Thyroid gland (tissue), 4 donors: ENCODE data around the gene CDHR3. TPM values are rescaled to one million over a fixed set of nuclear protein-coding genes. Genes with fewer than 3 reads are reported as not detected.

Experiments used
- DNase-seq, 2 donors: peaks; one replicate each; pipeline ENCODE4 v3.0.0-alpha.2; 2019
- H3K27ac ChIP-seq, 3 donors: fragments of 200-600 bp; sonication (generic); 1 replicate in 2 of 3; 2 replicates in 1 of 3; pipeline ENCODE4 v1.5.1; 2016 to 2019; ENCODE audit warnings: mild to moderate bottlenecking in 1 of 3, moderate library complexity in 1 of 3
- H3K27me3 ChIP-seq: fragments of 200-600 bp; sonication (generic); one replicate; pipeline ENCODE4 v1.5.1; 2019
- H3K36me3 ChIP-seq, 2 donors: fragments of 200-600 bp; sonication (generic); one replicate each; pipeline ENCODE4 v1.5.1; 2016 to 2019
- H3K4me1 ChIP-seq, 2 donors: fragments of 200-600 bp; sonication (generic); one replicate each; pipeline ENCODE4 v1.5.1; 2017 to 2019
- H3K4me3 ChIP-seq, 3 donors: fragments of 200-600 bp; sonication (generic); replicated peaks in 1 of 3; 1 replicate in 2 of 3; 2 replicates in 1 of 3; pipeline ENCODE4 v1.5.1; 2016; ENCODE audit warnings: mild to moderate bottlenecking in 1 of 3
- H3K9me3 ChIP-seq: fragments of 200-600 bp; sonication (generic); one replicate; pipeline ENCODE4 v1.5.1; 2017
- POLR2A ChIP-seq, 2 donors: fragments of 450-650 bp; IDR thresholded peaks; one replicate each; pipeline ENCODE4 v1.6.1; 2017; ENCODE audit warnings: antibody characterized with exemption in 2 of 2, mild to moderate bottlenecking in 2 of 2, moderate library complexity in 1 of 2
- WGBS, 2 donors: methylation state at CpG; one replicate each; pipeline ENCODE4 v1.1.5; 2017; 5-methylcytosine and 5-hydroxymethylcytosine counted together
- intact Hi-C: fragments of 100-400 bp; cut with DNase I; formaldehyde crosslinking; loops from one replicate; pipeline ENCODE4 v1.15.1; 2023
- total RNA-seq, 4 donors: library from RNA; depleted of rRNA; stranded (reverse); fragments of >200 nt; gene quantifications; one replicate each; pipeline ENCODE4 v1.2.3, GENCODE V29; 2016
- TF ChIP-seq, protein P1 (sequence below), 6 experiments: fragments of 200-600 bp in 3 of 6; fragments of 450-650 bp in 3 of 6; sonication (generic) in 3 of 6; IDR thresholded peaks; one replicate each; pipeline ENCODE4 v1.5.1; 2016 to 2019; ENCODE audit warnings: antibody characterized with exemption in 6 of 6, mild to moderate bottlenecking in 2 of 6, inconsistent platforms in 1 of 6, moderate library complexity in 1 of 6

The CDHR3 gene
- total RNA-seq, 4 donors from 2014 or later: 5.8 to 8.6 (median 7.3) TPM

DNA sequence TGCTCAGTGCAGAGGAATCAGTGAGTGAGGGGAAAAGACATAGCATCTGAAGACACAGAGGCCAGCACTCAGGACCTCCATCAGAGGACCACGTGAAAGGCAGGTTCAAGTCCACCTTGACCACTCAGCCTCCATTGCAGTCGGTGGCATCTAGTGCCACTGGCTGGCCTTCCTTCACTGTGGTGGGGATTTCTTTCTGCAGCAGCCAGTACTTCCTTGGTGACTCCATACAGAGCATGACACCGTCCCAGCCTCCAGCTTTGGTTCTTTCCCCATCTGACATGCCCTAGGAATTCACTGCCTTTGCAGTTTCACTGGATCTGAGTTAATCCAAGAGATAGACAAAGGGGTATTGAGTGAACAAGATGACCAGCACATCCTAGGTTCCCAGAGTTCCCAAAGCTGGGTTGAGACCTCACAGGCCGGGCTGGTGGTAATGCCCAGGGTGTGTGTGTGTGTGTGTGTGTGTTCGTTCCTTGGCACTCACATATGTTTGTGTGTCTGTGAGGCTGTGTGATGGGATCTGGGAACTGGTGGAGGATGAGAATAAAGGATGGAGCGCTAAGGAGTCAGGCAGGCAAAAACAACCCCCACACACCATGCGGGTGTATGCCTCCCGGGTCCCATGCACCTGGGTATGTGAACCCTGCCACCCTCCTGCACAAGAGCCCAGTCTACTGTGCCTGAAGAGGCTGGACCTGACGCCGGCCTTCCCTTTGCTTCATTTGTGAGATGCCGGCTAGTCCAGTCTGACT is 91.3 kb downstream of the CDHR3 start:
- intact Hi-C loops: loop anchor here (2.0 to 10.0 kb wide), 2 partner anchors 60 to 100 kb away; partner anchors contain the start of gene SYPL1
- H3K27me3 ChIP-seq: no peaks in the 10 kb centered on the region
- 92 to 95% methylated on average over 11 of the region's 11 CpGs for WGBS, 2 donors
- H3K9me3 ChIP-seq: no peaks in the 10 kb centered on the region
- H3K27ac ChIP-seq: no peak overlapping the region
- no peak for DNase-seq
- H3K4me1 ChIP-seq: peaks cover 18 to 22% of the 10 kb centered on the region in 2 donors
- TF ChIP-seq, protein P1, sequence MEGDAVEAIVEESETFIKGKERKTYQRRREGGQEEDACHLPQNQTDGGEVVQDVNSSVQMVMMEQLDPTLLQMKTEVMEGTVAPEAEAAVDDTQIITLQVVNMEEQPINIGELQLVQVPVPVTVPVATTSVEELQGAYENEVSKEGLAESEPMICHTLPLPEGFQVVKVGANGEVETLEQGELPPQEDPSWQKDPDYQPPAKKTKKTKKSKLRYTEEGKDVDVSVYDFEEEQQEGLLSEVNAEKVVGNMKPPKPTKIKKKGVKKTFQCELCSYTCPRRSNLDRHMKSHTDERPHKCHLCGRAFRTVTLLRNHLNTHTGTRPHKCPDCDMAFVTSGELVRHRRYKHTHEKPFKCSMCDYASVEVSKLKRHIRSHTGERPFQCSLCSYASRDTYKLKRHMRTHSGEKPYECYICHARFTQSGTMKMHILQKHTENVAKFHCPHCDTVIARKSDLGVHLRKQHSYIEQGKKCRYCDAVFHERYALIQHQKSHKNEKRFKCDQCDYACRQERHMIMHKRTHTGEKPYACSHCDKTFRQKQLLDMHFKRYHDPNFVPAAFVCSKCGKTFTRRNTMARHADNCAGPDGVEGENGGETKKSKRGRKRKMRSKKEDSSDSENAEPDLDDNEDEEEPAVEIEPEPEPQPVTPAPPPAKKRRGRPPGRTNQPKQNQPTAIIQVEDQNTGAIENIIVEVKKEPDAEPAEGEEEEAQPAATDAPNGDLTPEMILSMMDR (IDR thresholded peaks at IDR 0.05): no peak
- no peak overlapping the region for H3K4me3 ChIP-seq
- H3K36me3 ChIP-seq: no peaks in the 10 kb centered on the region

GRCh38 chr7:106054971-106055532 is 92.0 kb downstream of the CDHR3 start:
- intact Hi-C loops: loop anchor here (2.0 to 10.0 kb wide), 2 partner anchors 60 to 100 kb away; partner anchors contain the start of gene SYPL1
- Histone ChIP-seq H3K27ac (no peak overlapping the region), H3K4me1 (peaks cover 18 to 22% of the 10 kb centered on the region in 2 donors), H3K36me3 (no peaks in the 10 kb centered on the region), H3K4me3 (no peak overlapping the region), H3K9me3 (no peaks in the 10 kb centered on the region), H3K27me3 (no peaks in the 10 kb centered on the region)
- 83 to 88% methylated on average over 7 of the region's 7 CpGs for WGBS, 2 donors
- DNase-seq: no peak
- TF ChIP-seq, protein P1 (IDR thresholded peaks at IDR 0.05): no peak
- no peak for TF ChIP-seq POLR2A (IDR thresholded peaks at IDR 0.05)

DNA sequence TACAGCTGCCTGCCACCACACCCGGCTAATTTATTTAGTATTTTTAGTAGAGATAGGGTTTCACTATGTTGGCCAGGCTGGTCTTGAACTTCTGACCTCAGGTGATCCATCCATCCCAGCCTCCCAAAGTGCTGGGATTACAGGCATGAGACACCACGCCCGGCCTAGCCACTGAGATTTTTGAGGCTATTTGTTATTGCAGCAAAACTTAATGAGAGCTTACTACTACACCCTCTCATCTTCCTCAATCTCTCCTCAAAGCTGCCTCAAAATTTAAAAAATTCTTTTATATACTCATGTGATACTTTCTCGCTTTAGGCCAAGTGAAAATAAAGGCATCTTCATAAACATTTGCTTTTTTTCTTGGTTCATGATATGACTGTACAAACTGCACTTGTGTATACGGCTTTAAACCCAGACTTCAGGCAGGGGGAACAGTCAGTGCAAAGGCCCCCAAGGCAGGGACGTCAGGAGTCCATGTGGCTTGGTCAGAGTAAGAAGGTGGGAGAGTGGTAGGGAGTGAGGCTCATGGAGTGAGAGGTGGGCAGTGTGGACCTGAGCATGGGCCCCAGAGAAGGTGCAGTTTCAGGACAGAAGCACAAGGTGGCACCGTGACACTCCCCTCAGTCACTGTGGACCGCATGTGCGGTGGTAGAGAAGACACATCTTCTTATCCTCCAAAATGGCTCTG is 93.6 kb downstream of the CDHR3 start:
- intact Hi-C loops: loop anchor here (10.0 kb wide), 1 partner anchor 58 kb away; the partner anchor contains the start of gene SYPL1
- Histone ChIP-seq H3K4me3 (no peak overlapping the region), H3K27me3 (no peaks in the 10 kb centered on the region), H3K36me3 (no peaks in the 10 kb centered on the region), H3K27ac (no peak overlapping the region), H3K4me1 (peaks cover 18 to 22% of the 10 kb centered on the region in 2 donors), H3K9me3 (no peaks in the 10 kb centered on the region)
- TF ChIP-seq, protein P1 (IDR thresholded peaks at IDR 0.05): peak; percentile 64 to 96 (median 88)
- TF ChIP-seq POLR2A (IDR thresholded peaks at IDR 0.05): no peak
- peak; percentile 74 to 81 for DNase-seq
- WGBS, 2 donors: 47 to 48% methylated on average over 9 of the region's 9 CpGs

GRCh38 chr7:106057204-106057961 is 94.3 kb downstream of the CDHR3 start:
- H3K9me3 ChIP-seq: no peaks in the 10 kb centered on the region
- H3K36me3 ChIP-seq: no peaks in the 10 kb centered on the region
- H3K27ac ChIP-seq: peak overlapping the region; percentile 70 to 81 (median 78)
- intact Hi-C loops: loop anchor here (10.0 kb wide), 1 partner anchor 57 kb away; the partner anchor contains the start of gene SYPL1
- no peak overlapping the region for H3K4me3 ChIP-seq
- H3K4me1 ChIP-seq: peaks cover 18 to 22% of the 10 kb centered on the region in 2 donors
- 69 to 74% methylated on average over 9 to 10 of the region's 10 CpGs for WGBS, 2 donors
- no peak for DNase-seq
- no peaks in the 10 kb centered on the region for H3K27me3 ChIP-seq
- TF ChIP-seq POLR2A (IDR thresholded peaks at IDR 0.05): no peak
- TF ChIP-seq, protein P1 (IDR thresholded peaks at IDR 0.05): no peak
